ENCODE data around the gene PFDN4.
A peak's percentile ranks its signal among the peaks of the same experiment; 100 is the strongest.

The PFDN4 gene

GRCh38 chr20:54195483-54196472 is 12.1 kb upstream of the PFDN4 start:
- TF ChIP-seq CTCF (IDR thresholded peaks at IDR 0.05; ENCODE audit: extremely low read depth, missing control alignments) = no peak

GRCh38 chr20:54197621-54198604 is 10.0 kb upstream of the PFDN4 start:
- no peak for DNase-seq (ENCODE audit: low spot score)
- no peak for TF ChIP-seq CTCF (IDR thresholded peaks at IDR 0.05; ENCODE audit: extremely low read depth, missing control alignments)

More at GRCh38 chr20:54195483-54196472, 12.1 kb upstream of the PFDN4 start:
- DNase-seq (ENCODE audit: low spot score) = no peak

- DNase-seq (ENCODE audit: low spot score) = no peak
These were observed 8.6 kb upstream of the PFDN4 start for GRCh38 chr20:54199283-54199682.

GRCh38 chr20:54199721-54200176 is 8.1 kb upstream of the PFDN4 start:
- peak; percentile 67 for DNase-seq (ENCODE audit: low spot score)
- TF ChIP-seq CTCF (IDR thresholded peaks at IDR 0.05; ENCODE audit: extremely low read depth, missing control alignments) = peak; percentile 87

More at GRCh38 chr20:54199283-54199682, 8.6 kb upstream of the PFDN4 start:
- no peak for TF ChIP-seq CTCF (IDR thresholded peaks at IDR 0.05; ENCODE audit: extremely low read depth, missing control alignments)

GRCh38 chr20:54200487-54201267 is 7.2 kb upstream of the PFDN4 start:
- no peak for TF ChIP-seq CTCF (IDR thresholded peaks at IDR 0.05; ENCODE audit: extremely low read depth, missing control alignments)
- no peak for DNase-seq (ENCODE audit: low spot score)

GRCh38 chr20:54201268-54201846 is 6.5 kb upstream of the PFDN4 start:
- no peak for DNase-seq (ENCODE audit: low spot score)

More at GRCh38 chr20:54201268-54201846, 6.5 kb upstream of the PFDN4 start:
- TF ChIP-seq CTCF (IDR thresholded peaks at IDR 0.05; ENCODE audit: extremely low read depth, missing control alignments) = no peak
